Left colon (tissue), 2 donors: Measurements from ENCODE around the gene KRT3. TPM values are rescaled to one million over a fixed set of nuclear protein-coding genes. Genes with fewer than 3 reads are reported as not detected.
A peak's percentile ranks its signal among the peaks of the same experiment; 100 is the strongest.
"Not testable (repeated sequence)": the region's sequence is repeated elsewhere in the genome, so short reads cannot be mapped to it uniquely, and the experiment has no call there.

Source experiments
- ATAC-seq: fragments of 200-7000 bp; cut with Tn5 transposase; one replicate; pipeline ENCODE4 v1.9.1; 2020; ENCODE audit warnings: mild to moderate bottlenecking, moderate library complexity
- DNase-seq, 2 donors: peaks; one replicate each; pipeline ENCODE4 v3.0.0-alpha.2; 2020
- intact Hi-C, 2 donors: fragments of 100-400 bp; cut with DNase I in 1 of 2; cut with micrococcal nuclease in 1 of 2; formaldehyde crosslinking; loops; one replicate each; pipeline versions ENCODE4 v1.11.2 to v1.14.0; 2022; cut with DNase I, micrococcal nuclease
- total RNA-seq, 2 donors: library from RNA; stranded (reverse); fragmentation: NEBNext Ultra II Directional; extraction: Animal tissue kit (Norgen Biotek cat#: 25700); gene quantifications; one replicate each; pipeline ENCODE4 v1.2.1, GENCODE V29; 2021
- donor health status: DM: no; HTN: no; CAD: no.
- donor health status: DM: yes; HTN: yes; CAD: no.

KRT3 gene
- total RNA-seq, 2 donors from 2014 or later: not detected

DNA sequence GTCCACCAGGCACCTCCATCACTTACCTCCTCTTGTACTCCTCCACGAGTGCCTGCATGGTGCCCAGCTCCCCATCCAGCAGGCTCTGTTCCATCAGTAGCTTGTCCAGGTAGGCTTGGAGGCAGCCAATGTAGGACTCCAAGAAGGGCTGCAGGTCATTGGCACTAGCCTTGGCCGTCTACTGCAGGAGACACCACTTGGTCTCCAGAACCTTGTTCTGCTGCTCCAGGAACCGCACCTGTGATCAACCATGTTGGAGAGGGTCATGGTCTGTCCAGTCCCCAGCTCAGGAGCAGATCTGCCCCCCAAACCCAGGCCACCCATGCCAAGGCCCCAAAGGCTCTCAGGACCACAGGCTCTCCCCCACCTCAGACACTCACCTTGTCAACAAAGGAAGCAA lies 42.6 kb downstream of the KRT3 start:
- intact Hi-C loops: no loop called here
- no peak for DNase-seq

DNA sequence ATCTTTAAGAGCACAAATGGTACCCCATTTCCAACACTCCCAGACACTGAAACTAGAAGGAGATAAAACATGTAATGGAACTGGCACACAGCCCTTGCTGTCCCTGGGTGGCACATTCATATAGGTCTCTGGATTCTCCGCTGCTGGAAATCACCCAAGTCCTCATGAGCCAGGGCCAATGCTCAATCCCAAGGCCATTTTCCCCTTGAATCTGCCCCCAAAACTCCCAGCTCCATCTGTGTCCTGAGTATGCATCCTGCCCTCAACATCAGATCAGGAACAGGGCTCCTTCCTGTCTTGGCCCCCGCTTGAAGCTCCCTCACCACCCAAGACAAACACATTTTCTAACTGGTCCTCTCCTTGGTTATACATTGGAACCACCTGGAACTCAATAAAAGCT lies 43.4 kb downstream of the KRT3 start:
- intact Hi-C loops: no loop called here
- no peak for ATAC-seq
- no peak for DNase-seq

More for the DNA sequence above, 42.6 kb downstream of the KRT3 start:
- no peak for ATAC-seq

DNA sequence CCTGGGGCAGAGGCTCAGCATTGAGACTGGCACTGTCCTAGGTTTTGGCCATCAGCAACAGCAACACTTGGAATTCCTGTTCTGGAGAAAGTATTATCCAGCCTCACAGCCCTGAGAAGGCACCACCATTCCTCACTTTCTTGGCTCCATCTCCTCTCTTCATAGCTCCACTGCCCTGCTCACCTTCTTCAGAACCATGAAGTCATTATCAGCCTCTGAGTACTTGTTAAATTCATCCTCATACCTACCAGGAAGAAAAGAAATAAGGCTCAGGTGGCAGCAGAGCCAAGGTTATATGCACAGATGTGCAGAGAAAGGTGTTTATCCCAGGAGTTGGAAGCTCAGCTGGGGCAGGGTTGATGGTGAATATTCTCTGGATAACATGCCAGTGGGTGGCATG lies 44.1 kb downstream of the KRT3 start:
- ATAC-seq (no peak), DNase-seq (no peak)
- intact Hi-C loops: no loop called here

DNA sequence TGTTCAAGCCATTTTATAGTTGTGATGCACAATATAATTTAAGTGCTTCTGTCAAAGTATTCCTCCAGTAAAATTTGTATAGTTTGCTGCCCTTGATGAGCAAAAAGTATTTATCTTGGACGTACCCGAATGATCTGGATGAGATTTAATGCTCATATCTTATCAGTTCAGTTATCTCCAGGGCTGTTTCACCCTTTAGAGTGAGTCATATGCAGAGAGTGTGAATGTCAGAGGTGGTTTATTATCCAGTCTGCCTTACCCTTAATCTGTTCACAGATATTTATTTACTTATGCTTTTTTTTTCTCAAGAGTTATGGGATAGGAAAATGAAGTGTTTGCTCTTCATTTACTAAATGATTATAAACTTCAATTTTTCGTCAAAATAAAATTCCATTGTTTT lies 45.4 kb downstream of the KRT3 start:
- DNase-seq, ATAC-seq, intact Hi-C loops: not testable (repeated sequence)

DNA sequence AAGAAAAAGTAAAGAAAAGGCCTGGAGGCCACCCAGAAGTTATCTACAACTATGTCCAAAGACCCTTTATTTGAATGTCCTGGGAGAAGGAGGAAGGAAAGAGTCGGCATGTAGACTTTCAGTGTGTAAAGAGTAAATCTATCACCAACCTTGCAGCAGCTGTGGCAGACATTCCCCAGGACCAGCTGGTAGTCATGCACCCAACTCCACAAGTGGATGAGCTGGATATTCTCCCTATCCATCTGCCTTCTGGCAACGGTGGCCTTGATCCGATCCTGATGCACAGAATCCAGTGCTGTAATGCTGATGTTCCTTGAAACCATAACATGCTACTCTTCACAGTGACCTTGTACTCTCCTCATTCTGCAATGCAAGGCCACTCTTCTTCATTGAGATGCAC lies 46.1 kb downstream of the KRT3 start:
- DNase-seq (no peak), ATAC-seq (no peak)
- intact Hi-C loops: no loop called here

DNA sequence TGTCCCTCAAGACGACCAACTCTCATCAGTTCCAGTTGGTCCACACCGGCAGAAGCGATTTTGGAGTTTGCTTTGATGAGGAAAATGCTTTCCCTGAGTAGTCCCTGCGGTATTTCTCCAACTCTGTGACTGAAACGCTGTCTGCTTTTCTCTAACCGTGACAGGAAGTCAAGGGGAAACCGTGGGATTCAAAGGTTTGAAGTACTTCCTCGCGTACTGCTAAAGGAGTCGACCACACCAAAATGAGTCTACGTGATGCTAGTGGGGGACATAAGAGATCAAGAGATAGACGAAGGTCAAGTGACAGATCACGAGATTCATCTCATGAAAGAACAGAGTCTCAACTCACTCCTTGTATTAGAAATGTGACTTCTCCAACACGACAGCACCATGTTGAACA lies 47.3 kb downstream of the KRT3 start:
- intact Hi-C loops: no loop called here

DNA sequence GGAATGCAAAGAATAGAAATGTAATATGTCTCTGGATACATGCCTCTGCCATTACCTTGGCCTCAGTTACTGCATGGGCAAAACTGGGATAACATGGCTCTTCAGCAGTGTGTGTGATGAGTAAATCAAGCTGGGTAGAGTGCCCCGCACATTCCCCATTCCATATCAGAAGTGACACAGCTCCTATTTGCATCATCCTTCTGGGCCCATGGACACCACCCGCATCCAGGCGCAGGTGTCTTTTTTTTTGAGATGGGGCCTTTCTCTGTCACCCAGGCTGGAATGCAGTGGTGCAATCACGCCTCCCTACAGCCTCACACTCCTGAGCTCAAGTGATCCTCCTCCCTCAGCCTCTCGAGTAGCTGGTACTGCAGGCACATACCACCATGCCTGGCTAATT lies 50.4 kb downstream of the KRT3 start:
- ATAC-seq: no peak
- intact Hi-C loops: no loop called here
- no peak for DNase-seq

More for the DNA sequence above, 47.3 kb downstream of the KRT3 start:
- DNase-seq (no peak), ATAC-seq (no peak)

DNA sequence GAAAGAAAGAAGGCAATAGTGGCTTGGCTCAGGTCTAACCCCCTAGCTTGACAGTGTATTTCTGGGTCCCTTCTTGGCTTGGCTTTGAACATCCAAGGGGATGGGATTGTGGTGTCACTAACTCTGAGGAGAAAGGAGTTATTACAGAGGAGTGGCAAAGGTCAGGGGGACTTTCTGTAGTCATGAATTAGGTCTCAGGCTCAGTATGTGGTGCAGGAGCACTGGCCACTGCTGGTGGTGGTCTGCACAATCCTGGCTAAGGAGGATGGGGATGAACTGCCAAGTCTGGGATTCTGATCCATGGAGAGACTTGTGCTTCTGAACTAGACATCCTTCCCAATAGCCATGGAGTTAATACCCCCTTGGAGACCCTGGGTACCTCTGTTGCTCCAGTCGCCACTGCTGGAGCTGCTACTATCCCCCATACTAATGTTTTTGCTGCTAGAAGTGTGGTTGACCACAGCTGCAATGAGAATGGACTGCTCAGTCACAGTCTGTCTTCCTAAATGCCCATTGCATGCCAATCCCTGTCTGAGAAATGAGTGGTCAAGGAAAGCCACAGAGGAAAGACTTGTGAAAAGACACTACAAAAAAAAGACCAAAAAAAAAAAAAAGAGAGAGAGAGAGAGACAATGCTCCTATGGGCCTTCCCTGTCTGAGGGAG lies 51.3 kb downstream of the KRT3 start:
- no peak for DNase-seq
- ATAC-seq: no peak
- intact Hi-C loops: no loop called here

DNA sequence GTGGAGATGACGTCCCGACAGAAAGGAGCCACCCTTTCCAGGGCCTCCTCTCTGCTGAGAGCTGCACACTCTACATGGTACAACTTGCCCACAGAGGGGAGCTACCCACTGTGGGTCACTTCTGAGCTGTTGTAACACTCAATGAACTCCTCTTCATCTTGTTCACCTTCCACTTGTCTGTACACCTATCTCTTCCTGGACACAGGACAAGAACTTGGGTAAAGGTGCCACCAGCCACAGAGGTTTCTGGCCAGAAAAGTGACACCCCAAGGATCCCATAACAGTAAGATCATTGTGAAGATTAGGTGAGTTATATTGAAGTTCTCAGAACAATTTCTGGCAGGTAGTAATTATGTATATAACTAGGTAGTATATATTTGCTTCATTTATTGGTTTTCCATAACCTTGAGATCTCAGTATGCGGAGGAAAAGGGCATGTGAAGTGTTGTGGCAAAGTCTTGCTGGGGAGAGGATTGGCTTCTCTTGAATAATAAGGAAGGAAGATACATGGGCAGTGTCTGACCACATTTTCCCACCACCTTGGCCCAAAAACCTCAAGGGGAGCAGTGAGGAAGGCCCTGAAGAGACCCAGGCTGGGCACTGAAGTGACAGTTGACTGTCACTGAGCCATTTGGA lies 53.0 kb downstream of the KRT3 start:
- intact Hi-C loops: no loop called here
- no peak for DNase-seq
- ATAC-seq: no peak

DNA sequence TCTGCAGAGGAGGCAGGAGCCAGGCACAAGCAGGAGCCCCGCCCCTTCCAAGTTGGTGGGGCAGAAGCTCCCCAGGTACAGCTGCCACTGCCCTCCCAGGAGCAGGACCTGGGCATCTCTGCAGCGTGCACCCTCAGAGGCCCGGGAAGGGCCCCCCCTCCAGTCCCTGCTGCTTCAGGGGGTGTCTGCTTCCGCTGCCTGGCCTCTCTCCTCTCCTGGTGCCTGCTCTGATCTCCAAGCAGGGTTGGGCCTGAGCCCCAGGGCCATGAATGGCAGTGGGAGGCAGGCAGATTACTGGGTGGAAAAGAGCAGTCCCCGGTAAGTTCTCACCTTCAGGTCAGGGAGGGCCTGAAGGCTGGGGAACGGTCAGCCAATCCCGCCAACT lies 53.7 kb downstream of the KRT3 start:
- ATAC-seq (no peak), DNase-seq (no peak)
- intact Hi-C loops: no loop called here

DNA sequence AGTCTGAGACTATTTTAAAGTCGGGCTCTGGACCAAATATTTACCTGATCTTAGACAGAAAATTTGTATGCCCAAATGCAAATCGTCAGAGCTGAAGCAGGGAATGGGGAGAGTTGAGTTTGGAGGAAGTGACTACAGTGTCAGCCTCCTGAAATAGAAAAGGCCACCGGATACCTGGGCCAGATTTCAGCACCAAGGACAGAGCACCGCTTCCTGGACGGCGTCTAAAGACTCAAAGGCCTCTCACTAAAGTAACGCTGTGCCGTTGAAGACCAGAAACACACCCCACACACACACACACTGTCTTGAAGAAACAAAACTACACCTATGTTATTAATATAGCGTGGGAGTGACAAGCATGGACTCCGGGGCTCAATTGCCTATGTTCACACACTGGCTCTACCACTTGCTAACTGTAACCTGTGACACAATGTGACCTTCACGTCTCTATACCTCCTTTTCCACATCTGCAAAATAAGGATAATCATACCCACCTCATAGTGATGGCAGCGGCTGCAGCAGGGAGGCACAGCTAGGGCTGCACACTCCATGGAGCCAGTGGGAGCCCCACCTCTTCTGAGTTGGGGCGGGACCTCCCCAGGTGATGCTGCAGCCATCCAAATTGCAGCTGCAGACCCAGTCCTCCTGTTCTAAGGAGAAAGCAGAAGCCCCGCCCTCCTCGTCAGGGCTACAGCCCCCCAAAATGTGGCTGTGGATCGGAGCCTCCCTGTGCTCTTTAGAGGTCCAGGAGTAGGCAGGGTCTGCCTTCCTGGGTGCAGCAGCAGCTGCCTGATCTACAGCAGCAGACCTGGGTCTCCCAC lies 54.3 kb downstream of the KRT3 start:
- intact Hi-C loops: no loop called here
- peak; percentile 36 to 76 for DNase-seq
- ATAC-seq: peak; percentile 60

DNA sequence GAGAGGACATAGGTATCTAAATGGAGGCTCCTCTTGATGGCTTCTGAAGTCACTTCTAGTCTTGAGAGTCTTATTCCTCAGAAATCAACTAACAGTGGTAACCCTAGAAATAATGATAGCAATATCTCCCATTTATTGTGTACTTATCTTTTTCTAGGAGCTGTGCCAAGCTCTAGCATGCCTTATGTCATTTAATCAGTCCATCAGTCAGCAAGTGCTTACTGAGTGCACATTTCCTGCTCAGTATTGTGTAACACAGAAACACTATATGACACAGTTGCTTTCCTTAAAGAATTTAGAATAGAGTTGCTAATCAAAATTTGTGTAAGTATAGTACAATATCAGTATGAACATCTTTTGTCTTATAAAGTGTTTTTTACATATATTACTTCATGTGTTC lies 55.3 kb downstream of the KRT3 start:
- ATAC-seq (no peak), DNase-seq (no peak)
- intact Hi-C loops: no loop called here

DNA sequence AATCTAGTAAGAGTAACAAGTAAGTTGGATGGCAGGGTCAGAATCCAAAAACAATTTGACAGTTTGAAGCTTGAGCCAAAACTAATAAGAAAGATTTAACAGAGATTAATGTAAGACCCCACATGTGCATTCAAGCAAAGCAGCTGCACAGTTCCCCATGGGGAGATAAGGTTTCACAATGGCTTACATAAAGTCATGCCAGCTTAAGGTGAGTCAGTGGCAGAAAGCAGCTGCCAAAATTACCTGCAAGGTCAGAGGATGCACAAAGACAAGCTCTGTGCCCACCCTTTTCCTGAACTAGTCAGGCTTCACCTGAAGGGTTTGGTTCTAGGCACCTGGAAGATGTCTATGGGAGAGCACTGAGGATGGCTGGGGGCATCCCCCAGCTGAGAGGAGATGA lies 56.0 kb downstream of the KRT3 start:
- intact Hi-C loops: no loop called here
- ATAC-seq: no peak
- no peak for DNase-seq

Other genes with a start within 250 kb of the KRT3 start
- not detected for gene KRT71, start 243.0 kb downstream of the KRT3 start, total RNA-seq
- not detected for gene KRT74, start 222.3 kb downstream of the KRT3 start, total RNA-seq
- not detected for gene KRT72, start 194.7 kb downstream of the KRT3 start, total RNA-seq
- not detected for gene KRT73, start 177.6 kb downstream of the KRT3 start, total RNA-seq
- not detected for gene KRT2, start 143.9 kb downstream of the KRT3 start, total RNA-seq
- gene KRT1, start 115.7 kb downstream of the KRT3 start, total RNA-seq: not detected
- not detected for gene KRT77, start 92.6 kb downstream of the KRT3 start, total RNA-seq
- not detected for gene KRT76, start 18.8 kb downstream of the KRT3 start, total RNA-seq
- not detected for gene KRT4, start 18.0 kb upstream of the KRT3 start, total RNA-seq
- not detected for gene KRT79, start 38.2 kb upstream of the KRT3 start, total RNA-seq
- not detected for gene KRT78, start 52.9 kb upstream of the KRT3 start, total RNA-seq
- 1,000 to 10,000 TPM; 4,047 to 4,291 TPM for gene KRT8, start 109.0 kb upstream of the KRT3 start, total RNA-seq
- 100 to 1,000 TPM; 815 to 912 TPM for gene KRT18, start 153.0 kb upstream of the KRT3 start, total RNA-seq
- gene EIF4B, start 210.3 kb upstream of the KRT3 start, total RNA-seq: 100 to 1,000 TPM; 355 to 389 TPM